HG03139 (cell line): ENCODE results near the gene DACT2.
"Not testable (repeated sequence)": the region's sequence is repeated elsewhere in the genome, so short reads cannot be mapped to it uniquely, and the experiment has no call there.

Source experiments
- ATAC-seq: cut with Tn5 transposase; IDR thresholded peaks from one replicate; pipeline ENCODE4 v1.9.1; 2021; ENCODE audit not compliant: unreplicated experiment

DACT2 gene, protein sequence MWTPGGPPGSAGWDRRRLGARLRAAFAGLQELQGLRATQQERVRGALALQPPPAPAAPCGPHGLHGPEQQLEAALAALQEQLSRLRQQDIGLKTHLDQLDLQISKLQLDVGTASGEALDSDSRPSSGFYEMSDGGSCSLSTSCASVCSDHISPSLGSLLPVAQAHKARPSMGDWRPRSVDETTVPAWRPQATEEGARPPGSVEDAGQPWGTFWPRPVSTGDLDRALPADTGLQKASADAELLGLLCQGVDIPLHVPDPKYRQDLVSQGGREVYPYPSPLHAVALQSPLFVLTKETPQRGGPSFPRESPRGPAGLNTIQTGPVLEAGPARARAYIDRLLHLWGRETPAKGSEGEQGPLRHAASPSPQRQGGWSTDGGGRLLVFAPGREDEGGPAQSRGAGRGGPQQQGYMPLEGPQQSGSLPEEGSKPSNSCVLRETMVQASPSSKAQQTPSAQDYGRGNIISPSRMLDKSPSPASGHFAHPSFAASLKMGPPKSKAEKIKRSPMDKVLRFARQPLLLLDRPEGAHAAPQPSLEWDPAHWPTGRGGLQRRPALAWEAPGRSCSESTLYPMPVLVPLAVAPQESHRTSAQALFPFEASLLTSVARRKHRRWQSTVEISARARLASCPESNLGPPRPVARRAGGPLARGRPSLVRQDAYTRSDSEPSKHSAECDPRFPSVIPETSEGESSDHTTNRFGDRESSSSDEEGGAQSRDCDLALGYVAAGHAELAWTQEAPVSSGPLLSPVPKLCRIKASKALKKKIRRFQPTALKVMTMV

DNA sequence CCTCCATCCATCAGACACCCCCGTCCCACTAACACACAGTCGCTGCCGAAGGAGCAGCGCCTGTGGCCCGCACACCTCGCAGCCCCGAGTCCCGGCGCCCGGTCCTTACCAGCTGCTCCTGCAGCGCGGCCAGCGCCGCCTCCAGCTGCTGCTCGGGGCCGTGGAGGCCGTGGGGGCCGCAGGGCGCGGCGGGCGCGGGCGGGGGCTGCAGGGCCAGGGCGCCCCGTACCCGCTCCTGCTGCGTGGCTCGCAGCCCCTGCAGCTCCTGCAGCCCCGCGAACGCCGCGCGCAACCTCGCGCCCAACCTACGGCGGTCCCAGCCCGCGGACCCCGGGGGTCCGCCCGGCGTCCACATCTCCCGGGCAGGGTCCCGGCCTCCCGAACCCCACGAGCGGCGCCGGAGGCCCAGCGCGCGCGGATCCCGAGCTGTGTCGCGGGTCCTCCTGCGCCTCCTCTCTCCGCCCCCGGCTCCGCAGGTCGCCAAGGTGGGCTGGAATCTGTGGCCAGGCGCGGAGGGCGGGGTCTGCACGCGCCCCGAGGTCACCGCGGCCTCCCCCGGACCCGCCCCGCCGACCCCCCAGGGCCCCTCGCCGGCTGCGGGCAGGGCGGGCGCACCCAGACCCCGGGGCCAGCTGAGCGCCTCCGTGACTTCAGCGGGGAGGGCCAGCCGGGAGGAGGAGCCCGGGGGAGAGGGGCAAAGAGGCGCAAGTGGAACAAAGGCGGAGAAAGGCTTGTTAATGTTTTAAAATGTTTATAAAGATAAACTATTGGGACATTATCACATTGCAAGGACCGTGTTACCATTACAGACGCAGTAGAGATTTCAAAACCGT lies at the start of gene DACT2:
DACT2 (minus strand) TSS at position 499 of the 833 bp plus-strand sequence; CDS start at position 355, 144 bp downstream.
- ATAC-seq, result no peak

DNA sequence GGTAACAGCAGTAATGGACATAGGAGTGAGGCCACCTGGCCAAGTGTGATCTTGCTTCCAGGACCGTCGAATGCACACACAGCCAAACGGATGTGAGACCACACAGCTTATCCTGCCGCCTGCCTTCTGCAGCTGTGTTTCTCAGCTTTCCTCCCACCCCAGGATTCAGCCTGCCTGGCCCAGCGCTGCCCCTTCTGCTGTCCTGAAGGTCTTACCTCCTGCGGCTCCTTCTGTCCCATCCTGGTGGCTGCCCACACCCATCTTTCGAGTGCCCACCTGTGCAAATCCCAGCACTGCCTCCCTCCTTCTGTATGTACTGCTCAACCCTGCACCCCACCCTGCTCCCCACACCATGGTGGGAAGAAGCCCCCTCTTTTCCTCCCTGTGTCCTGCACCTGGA lies 49.4 kb upstream of the DACT2 start:
- no peak for ATAC-seq

DNA sequence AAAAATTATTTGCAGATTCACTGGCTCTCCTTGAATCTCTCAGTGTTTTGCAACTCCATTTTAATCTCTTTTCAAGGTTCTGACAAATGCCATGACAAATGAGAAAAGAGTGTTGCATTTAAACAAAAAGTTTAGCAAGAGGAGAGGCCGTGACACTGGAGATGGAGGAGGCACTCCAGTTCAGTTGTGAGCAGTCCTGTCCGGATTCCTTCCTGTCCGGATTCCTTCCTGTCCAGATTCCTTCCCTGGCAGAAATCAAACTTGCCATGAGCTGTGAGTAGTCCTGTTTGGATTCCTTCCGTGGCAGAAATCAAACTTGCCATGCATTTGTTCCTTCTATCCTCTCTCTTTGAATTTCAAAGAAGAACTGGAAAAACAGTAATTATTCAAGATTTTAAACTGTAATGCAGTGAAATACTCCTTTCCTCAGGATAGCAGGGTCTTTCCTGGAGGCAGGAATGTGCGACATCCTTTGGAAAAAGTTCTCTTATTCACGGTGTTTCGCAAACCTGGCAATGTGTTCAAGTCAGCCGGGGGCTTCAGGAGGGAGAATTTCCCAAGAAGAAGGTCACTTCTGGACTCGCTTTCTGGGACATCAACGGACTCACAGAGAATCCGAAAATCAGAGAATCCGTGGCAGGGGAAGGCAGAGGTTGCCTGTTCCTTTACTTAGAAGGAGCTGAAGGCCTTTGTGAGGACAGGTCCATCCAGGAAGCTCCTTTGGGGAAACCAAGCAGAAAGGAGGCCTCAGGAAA lies 48.7 kb upstream of the DACT2 start:
- ATAC-seq, result no peak

DNA sequence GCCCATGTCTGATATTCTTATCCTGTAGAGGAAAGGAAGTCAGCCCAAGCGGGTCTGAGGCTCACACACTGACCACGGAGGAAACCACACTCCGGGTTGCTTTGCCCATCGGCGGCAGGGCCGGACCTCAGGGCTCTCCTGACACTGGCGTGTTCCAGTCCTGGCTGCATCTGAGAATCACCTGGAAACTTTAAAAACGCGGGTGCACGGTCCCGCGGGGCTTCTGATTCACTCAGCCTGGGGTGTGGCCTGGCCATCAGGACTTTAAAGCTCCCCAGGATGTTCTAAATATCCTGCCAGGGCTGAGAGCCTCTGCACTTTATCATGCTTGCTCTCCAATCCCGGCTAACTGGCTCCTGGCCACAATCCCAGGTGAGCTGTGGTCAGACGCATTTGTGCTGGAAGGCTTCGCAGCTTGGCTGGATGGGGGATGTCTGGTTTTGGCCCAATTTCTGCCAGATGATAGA lies 47.7 kb upstream of the DACT2 start:
- no peak for ATAC-seq

DNA sequence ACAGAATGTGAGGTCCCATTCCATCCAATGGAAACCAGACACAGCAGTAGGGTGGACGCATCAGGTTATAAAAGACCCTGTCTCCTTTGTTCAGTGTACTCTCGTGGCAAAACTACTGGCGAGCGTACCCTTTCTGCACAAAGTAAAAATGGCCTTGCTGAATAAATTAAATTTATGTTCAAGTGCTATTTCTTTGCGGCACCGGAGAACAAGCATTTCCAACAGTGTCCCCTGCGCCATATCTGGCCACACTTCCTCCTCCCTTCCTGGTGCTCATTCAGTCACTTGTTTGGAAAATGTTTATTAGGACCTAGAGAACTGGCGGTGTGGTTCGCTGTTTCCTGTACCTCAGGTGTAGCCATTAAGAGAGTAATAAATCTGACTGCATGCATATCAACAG lies 46.9 kb upstream of the DACT2 start:
- no peak for ATAC-seq

DNA sequence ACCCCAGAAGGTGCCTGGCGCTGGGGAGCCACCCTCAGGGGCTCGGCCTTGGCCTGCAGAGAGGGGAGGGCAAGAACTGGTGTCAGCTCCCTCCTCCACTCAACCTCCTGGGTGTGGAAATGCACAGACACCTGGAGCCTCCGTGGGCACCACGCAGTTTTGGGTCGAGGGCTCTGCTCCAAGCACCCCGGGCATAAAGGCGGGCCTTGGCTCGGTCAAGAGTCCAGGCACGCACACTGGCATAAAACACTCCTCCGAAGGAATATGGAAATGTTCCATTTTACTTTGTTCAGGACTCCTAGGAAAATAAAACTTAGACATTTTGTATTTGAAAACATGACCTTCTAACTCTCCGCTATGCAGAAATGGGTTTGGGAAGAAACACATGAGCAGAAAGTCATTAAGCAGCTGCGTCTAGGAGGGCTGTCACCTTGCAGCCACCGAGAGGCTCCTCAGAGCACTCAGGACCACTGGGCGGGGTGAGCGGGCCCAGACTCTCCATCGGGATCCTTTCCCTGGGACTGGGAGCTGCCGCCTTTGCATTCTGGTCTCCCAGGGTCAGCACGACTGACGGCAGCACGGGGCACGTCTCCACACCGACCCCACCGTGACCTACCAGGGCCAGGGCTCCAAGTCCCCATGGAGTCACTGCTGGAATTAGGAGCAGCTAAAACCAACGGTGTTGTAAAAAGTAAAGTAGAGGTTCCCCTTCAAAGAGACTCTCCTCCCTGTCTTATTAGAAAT lies 46.0 kb upstream of the DACT2 start:
- ATAC-seq, result no peak

DNA sequence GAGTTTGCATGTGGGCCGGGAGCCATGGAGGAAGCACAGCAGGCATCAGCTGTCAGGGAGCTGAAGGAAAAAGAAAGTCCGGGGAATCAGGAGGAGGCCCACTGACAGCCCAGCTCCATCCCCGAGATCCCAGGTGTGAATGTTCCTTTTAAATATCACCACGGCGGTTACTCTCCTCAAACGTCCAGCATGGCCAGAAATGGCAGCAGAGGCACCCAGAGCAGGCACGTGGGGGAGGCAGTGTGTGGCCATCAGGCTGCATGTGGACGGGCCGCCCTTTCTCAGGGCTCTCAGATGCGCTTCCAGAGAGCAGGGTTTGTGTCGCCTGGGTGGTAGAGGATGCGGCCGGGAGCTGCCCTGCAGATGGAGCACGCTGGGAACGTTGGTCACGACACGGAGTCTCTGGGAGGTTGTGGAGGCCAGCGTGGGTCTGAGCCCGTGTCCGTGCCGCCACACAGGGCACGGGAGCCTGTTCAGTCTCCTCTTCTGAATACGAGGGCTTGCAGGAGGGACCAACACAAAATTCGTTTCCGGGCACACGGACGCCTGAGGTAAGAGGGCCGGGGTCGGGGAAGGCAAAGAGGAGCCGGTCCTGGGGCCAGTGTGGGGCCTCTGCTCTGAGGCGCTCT lies 45.3 kb upstream of the DACT2 start:
- ATAC-seq, result no peak

DNA sequence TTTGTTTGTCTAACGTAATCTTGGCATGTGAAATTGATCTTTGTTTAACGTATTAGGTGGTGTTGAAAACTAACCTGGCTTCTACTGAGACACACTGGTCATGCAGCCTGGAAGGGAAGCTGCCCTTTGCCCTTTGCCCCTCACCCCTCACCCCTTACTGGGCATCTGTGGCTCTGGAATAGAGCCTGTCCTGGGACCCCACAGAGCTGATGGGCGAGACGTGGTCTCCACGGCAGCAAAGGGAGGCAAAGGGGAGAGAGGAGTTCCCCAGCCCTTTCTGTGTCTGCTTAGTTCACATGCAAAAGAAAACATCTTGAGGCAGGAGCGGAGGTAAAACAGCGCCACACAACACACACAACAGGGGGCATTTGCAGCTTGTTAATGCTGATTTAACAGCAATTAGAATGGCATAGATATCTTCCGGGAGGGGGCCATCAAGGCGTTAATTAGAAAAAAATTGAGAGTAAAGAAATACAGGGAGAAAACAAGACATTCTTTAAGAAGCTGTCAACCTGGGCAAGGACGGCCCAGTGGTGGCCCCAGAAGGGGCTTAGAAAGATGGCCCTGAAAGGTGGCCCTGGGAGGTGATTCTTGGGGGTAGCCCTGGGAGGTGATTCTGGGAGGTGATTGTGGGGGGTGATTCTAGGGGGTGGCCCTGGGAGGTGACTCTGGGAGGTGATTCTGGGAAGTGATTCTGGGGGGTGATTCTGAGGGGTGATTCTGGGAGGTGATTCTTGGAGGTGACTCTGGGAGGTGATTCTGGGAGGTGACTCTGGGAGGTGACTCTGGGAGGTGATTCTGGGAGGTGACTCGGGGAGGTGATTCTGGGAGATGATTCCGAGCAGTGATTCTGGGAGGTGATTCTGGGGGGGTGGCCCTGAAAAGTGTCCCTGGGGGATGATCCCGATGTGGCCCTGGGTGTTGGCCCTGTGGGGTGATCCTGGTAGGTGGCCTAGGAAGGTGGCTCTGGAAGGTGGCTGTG lies 44.5 kb upstream of the DACT2 start:
- no peak for ATAC-seq

DNA sequence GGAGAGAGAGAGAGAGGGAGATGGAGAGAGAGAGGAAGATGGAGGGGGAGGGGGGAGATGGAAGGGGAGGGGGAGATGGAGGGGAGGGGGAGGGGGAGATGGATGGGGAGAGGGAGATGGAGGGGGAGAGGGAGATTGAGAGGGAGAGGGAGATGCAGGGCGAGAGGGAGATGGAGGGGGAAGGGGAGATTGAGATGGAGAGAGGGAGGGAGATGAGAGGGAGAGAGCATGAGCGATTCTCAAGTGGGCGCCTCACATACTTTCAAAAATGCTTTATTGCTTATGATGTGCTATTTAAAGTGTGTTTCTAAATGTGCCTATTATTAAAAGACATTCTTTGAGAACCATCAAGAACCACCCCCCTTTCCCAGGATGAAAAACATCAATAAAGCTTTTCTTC lies 43.7 kb upstream of the DACT2 start:
- ATAC-seq, result no peak

DNA sequence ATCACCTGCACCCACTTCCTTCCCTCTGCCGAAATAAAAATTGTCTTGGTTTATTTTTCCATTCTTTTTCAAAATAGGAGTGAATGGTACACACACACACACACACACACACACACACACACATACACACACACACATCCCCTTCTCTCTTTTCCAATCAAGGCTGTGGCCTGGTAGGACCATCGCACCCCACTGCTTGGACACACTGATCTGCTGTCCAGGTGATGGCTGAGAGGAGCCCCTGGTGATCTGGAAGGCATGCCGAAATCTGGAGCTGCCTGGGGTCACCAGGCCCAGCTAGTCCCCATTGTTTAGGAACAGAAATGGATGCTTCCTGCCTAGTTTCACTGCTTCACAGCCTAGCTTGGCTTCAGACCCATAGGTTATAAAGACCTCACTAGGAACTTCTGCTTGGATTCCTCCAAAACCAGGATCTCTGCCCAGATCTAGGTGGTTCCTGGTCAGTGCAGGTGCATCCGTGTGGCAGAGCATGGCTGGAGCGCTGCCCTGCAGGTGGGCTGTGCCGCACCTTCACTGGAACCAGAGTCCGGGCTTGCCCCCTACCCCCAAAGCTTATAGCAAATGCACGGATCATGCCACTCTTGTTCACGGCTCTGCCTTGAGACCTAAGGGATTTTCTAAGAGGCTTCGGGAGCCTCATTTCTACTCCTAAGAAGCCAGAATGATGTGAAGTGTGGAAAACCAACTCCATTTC lies 42.9 kb upstream of the DACT2 start:
- ATAC-seq, result no peak

DNA sequence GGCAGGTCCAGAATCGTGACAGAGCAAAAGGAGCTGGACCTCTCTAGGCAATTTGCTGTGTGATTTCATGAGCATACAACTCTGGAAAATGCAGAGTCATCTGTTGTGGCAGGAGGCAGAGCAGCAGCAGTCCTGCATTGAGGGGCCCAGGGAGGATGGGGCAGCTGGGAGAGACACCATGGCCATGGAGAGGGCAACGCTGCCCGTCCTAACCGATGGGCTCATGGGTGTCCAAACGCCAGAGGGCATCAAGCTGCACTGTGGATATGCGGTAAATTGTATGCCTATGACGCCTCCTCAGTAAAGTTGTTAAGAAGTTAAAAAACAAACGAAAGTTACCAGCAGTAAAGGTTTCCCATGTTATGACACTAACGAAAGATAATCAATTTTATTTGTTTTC lies 42.2 kb upstream of the DACT2 start:
- no peak for ATAC-seq

DNA sequence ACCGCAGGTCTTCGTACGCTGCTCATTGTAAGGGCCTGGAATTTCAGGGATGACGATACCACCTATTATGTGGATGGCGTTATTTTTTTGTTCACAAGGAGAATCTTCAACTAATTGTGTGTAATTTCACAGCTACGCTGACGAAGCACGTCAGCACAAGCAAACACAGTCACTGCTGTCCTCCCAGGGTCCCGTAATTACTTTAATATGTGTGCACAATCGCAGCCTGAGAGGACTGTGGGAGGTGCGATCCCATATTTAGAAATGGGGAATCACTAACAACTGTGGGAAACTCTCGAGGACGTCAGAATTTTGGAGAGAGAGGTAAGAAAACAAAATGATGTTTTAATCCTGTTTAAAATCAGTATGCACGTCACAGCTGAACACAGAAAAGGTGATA lies 40.2 kb upstream of the DACT2 start:
- ATAC-seq, result no peak

DNA sequence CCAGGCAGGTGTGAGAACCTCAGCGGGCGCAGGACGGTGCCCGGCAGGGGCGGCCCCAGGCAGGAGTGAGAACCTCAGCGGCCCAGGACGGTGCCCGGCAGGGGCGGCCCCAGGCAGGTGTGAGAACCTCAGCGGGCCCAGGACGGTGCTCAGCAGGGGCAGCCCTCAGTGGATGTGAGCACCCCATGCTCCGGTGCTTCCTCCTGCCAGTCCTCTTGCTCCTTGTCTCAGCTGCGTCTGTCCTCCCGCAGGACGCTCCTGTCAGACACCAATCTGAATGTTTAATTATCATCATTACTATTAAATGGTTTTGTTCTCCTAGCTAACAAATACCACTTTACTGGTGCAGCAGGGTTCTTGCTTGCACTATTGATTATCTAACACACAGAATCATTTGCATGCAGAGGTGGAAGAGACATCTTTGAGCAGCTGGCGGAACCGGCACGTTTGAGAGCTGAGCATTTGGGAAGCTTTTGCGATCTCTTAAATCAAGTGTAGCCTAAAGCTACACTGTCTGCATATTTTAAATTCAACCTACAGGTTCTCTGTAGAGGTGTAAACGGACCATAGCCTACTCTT lies 39.4 kb upstream of the DACT2 start:
- no peak for ATAC-seq

DNA sequence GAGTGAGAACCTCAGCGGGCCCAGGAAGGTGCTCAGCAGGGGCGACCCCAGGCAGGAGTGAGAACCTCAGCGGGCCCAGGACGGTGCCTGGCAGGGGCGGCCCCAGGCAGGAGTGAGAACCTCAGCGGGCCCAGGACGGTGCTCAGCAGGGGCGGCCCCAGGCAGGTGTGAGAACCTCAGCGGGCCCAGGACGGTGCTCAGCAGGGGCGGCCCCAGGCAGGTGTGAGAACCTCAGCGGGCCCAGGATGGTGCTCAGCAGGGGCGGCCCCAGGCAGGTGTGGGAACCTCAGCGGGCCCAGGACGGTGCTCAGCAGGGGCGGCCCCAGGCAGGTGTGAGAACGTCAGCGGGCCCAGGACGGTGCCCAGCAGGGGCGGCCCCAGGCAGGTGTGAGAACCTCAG lies 37.3 kb upstream of the DACT2 start:
- ATAC-seq, result not testable (repeated sequence)

DNA sequence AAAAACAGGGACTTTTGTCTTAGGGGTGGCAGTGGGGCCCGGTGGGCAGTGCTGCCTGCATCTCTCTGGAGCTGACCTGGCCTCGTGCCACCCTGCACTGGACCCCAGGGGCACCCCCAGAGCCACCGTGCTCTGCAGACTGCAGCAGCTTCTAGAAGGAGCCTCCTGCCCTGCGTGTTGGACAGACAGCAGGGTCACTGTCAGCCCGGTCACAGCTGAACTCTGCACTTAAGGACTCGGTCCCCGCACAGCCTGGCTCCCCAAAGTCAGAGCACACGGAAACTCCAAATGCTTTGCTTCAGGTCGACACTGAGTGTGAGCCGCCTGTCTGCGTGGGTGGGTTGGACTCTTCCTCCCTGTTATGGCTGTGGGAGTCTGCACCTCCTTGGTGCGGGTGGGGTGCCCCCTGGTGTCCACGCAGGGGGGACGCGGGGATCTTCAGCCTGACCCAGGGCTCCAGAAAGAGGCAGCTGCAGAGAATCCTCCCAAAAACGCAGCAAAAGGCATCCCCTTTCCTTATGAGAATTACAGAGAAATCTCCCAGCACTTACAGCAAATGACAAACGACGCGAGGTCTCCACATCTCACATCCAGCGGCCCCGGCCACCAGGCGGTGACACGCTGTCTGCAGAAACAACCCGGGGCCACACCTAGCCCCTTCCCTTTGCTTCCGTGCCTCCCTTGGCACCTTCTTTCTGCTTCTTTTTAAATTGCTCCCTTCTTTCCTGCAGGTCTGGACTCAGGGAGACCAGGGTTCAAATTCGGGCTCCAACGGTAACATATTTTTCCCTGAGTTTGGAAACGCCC lies 36.3 kb upstream of the DACT2 start:
- ATAC-seq, result no peak

DNA sequence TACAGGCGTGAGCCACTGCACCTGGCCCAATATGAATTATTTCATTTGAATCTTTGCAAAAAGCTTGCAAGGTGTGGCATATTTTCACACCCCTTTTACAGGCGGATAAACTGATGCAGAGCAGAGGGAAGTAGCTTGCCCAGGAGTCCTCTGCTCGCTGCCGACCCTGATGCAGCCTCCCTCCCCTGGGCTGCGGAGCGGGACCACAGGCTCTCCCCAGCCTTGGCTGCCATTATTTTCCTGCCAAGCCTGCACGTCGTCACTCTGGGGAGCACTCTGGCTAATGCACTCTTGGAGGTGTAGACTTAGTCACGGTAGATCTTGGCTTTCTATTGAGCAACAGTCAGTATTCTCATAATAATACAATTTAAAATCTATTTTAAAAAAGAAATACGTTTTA lies 34.8 kb upstream of the DACT2 start:
- no peak for ATAC-seq
